SK-N-SH treated with all-trans-retinoic acid at 6 μM for 48 hours (cell line): ENCODE measurements around the gene MAN1A2.

Experiments
- ARNTL ChIP-seq: fragments of 450-650 bp; formaldehyde crosslinking; IDR thresholded peaks from 2 replicates; pipeline ENCODE4 v1.5.0; 2020; ENCODE audit warnings: low read depth, mild to moderate bottlenecking, moderate library complexity, borderline replicate concordance
- BACH2 ChIP-seq: fragments of 250-450 bp; sonication (Bioruptor Pico); IDR thresholded peaks from 2 replicates; pipeline ENCODE4 v1.9.0; 2021; ENCODE audit warnings: mild to moderate bottlenecking, borderline replicate concordance
- GLIS3 ChIP-seq: fragments of 250-450 bp; sonication (Bioruptor Pico); IDR thresholded peaks from 2 replicates; pipeline ENCODE4 v1.5.0; 2020; ENCODE audit warnings: mild to moderate bottlenecking, moderate library complexity
- ISL1 ChIP-seq: fragments of 250-450 bp; sonication (Bioruptor Pico); IDR thresholded peaks from 2 replicates; pipeline ENCODE4 v2.1.2; 2022; ENCODE audit warnings: mild to moderate bottlenecking, moderate library complexity
- PATZ1 ChIP-seq: fragments of 250-450 bp; sonication (Bioruptor Pico); IDR thresholded peaks from 2 replicates; pipeline ENCODE4 v1.8.0; 2020; ENCODE audit warnings: mild to moderate bottlenecking, moderate library complexity, borderline replicate concordance
- PPARA ChIP-seq: fragments of 250-450 bp; sonication (Bioruptor Pico); IDR thresholded peaks from 2 replicates; pipeline ENCODE4 v1.5.0; 2020; ENCODE audit warnings: mild to moderate bottlenecking, borderline replicate concordance
- RARB ChIP-seq: fragments of 250-450 bp; sonication (Bioruptor Pico); IDR thresholded peaks from 2 replicates; pipeline ENCODE4 v1.8.0; 2021; ENCODE audit warnings: mild to moderate bottlenecking, moderate library complexity
- SNAI2 ChIP-seq: fragments of 250-450 bp; sonication (Bioruptor Pico); IDR thresholded peaks from 2 replicates; pipeline ENCODE4 v1.5.0; 2020; ENCODE audit warnings: mild to moderate bottlenecking, moderate library complexity
- ZC3H10 ChIP-seq: fragments of 250-450 bp; sonication (Bioruptor Pico); IDR thresholded peaks from 2 replicates; pipeline ENCODE4 v1.5.1; 2021; ENCODE audit warnings: mild to moderate bottlenecking, moderate library complexity
- ZFP30 ChIP-seq: fragments of 450-650 bp; formaldehyde crosslinking; IDR thresholded peaks from 2 replicates; pipeline ENCODE4 v1.5.0; 2022; ENCODE audit warnings: mild to moderate bottlenecking, moderate library complexity
- ZNF565 ChIP-seq: fragments of 450-650 bp; formaldehyde crosslinking; conservative IDR thresholded peaks from 2 replicates; pipeline ENCODE4 v1.5.0; 2020; ENCODE audit warnings: low read depth, mild to moderate bottlenecking, moderate library complexity
- TF ChIP-seq, protein P1 (sequence below): fragments of 250-450 bp; sonication (Bioruptor Pico); IDR thresholded peaks from 2 replicates; pipeline ENCODE4 v1.5.1; 2020; ENCODE audit warnings: low read depth, mild to moderate bottlenecking, moderate library complexity
- TF ChIP-seq, protein P2 (sequence below): fragments of 250-450 bp; sonication (Bioruptor Pico); IDR thresholded peaks from 2 replicates; pipeline ENCODE4 v1.8.0; 2021; ENCODE audit warnings: low read depth, mild to moderate bottlenecking, moderate library complexity, borderline replicate concordance

DNA sequence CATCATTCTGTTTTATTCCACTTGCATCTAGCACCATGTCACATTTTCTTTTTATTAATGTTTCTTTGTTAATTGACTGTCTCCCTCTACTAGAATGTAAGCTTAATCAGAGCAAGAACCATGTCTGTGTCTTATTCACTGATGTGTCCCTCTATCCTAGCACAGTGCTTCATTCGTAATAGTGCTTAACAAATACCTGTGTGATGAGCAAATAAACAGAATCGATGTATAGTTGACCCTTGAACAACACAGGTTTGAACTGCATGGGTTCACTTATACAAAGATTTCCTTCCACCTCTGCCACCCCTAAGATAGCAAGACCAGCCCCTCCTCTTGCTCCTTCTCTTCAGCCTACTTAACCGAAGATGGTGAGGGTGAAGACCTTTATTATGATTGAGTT is 42.9 kb upstream of the MAN1A2 start:
- no peak for TF ChIP-seq PATZ1 (CRISPR knock-in tag)
- no peak for TF ChIP-seq PPARA (CRISPR knock-in tag)
- TF ChIP-seq ZC3H10: no peak
- no peak for TF ChIP-seq ZFP30
- no peak for TF ChIP-seq GLIS3 (CRISPR knock-in tag)
- no peak for TF ChIP-seq RARB
- no peak for TF ChIP-seq ZNF565
- TF ChIP-seq ISL1 (CRISPR knock-in tag): no peak
- TF ChIP-seq SNAI2: no peak
- TF ChIP-seq BACH2 (CRISPR knock-in tag): no peak
- TF ChIP-seq, protein P1, sequence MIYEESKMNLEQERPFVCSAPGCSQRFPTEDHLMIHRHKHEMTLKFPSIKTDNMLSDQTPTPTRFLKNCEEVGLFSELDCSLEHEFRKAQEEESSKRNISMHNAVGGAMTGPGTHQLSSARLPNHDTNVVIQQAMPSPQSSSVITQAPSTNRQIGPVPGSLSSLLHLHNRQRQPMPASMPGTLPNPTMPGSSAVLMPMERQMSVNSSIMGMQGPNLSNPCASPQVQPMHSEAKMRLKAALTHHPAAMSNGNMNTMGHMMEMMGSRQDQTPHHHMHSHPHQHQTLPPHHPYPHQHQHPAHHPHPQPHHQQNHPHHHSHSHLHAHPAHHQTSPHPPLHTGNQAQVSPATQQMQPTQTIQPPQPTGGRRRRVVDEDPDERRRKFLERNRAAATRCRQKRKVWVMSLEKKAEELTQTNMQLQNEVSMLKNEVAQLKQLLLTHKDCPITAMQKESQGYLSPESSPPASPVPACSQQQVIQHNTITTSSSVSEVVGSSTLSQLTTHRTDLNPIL (CRISPR knock-in tag): no peak
- TF ChIP-seq, protein P2, sequence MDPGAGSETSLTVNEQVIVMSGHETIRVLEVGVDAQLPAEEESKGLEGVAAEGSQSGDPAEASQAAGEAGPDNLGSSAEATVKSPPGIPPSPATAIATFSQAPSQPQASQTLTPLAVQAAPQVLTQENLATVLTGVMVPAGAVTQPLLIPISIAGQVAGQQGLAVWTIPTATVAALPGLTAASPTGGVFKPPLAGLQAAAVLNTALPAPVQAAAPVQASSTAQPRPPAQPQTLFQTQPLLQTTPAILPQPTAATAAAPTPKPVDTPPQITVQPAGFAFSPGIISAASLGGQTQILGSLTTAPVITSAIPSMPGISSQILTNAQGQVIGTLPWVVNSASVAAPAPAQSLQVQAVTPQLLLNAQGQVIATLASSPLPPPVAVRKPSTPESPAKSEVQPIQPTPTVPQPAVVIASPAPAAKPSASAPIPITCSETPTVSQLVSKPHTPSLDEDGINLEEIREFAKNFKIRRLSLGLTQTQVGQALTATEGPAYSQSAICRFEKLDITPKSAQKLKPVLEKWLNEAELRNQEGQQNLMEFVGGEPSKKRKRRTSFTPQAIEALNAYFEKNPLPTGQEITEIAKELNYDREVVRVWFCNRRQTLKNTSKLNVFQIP (CRISPR knock-in tag): no peak
- no peak for TF ChIP-seq ARNTL (CRISPR knock-in tag)
